ENCODE measurements around the gene LPCAT3. TPM values are rescaled to one million over a fixed set of nuclear protein-coding genes. Genes with fewer than 3 reads are reported as not detected.
A peak's percentile ranks its signal among the peaks of the same experiment; 100 is the strongest.
"Not testable (repeated sequence)": the region's sequence is repeated elsewhere in the genome, so short reads cannot be mapped to it uniquely, and the experiment has no call there.

Gene LPCAT3
- polyA plus RNA-seq, 1 experiment = 37.6 TPM

DNA sequence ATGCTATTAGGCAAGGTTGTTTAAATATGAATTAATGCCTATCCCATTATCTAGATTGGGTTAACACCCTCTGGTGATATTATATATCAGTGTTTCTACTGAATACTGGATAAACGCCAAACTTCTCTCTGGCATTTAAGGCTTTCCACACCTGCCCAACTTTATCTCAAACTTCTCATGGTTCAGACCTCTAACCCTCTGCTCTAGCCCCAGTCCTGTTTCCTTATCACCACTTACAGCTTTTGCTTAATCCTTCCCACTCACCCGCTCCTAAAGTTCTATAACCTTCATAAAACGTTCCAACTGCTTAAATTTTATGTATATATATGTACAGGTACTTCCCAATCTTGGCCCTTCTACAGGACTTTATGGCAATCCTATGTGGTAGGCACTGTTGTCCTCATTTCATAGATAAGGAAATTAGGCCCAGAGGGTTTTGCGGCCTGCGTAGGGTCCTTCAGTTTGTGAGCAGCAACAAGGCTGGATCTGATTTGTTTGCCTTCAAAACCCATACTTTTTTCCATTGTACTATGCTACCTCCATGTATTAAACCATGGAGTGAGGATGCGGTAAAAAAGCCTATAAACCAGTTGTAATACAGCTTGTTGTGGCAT, 1.2 kb downstream of the LPCAT3 start:
- POLR2A ChIA-PET = interaction anchor here (1.6 kb wide), 1 partner anchor 91 kb away, joined by 3 read pairs; no protein-coding TSS in a partner anchor
- TF ChIP-seq, protein P1, sequence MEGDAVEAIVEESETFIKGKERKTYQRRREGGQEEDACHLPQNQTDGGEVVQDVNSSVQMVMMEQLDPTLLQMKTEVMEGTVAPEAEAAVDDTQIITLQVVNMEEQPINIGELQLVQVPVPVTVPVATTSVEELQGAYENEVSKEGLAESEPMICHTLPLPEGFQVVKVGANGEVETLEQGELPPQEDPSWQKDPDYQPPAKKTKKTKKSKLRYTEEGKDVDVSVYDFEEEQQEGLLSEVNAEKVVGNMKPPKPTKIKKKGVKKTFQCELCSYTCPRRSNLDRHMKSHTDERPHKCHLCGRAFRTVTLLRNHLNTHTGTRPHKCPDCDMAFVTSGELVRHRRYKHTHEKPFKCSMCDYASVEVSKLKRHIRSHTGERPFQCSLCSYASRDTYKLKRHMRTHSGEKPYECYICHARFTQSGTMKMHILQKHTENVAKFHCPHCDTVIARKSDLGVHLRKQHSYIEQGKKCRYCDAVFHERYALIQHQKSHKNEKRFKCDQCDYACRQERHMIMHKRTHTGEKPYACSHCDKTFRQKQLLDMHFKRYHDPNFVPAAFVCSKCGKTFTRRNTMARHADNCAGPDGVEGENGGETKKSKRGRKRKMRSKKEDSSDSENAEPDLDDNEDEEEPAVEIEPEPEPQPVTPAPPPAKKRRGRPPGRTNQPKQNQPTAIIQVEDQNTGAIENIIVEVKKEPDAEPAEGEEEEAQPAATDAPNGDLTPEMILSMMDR (IDR thresholded peaks at IDR 0.05; ENCODE audit: low read depth, low read length) = no peak
- peak overlapping the region; percentile 90 for H3K4me3 ChIP-seq (ENCODE audit: low read depth, low read length)
- no peak for DNase-seq (ENCODE audit: low read depth, low spot score)
- no peaks in the 10 kb centered on the region for H3K27me3 ChIP-seq (ENCODE audit: control insufficient read depth, insufficient read depth, low read length)
- H3K9me3 ChIP-seq (ENCODE audit: control insufficient read depth, insufficient read depth, low read length) = no peaks in the 10 kb centered on the region
- CTCF ChIA-PET = interaction anchor here (1.7 to 2.0 kb wide), 2 partner anchors 92 to 96 kb away, joined by 6 to 7 read pairs; partner anchors contain the start of gene C1RL
- H3K27ac ChIP-seq (ENCODE audit: low read depth, low read length) = no peak overlapping the region

GRCh38 chr12:7015555-7016370, 2.5 kb downstream of the LPCAT3 start:
- CTCF ChIA-PET = interaction anchor here (1.7 kb wide), 1 partner anchor 97 kb away, joined by 6 read pairs; no protein-coding TSS in a partner anchor

GRCh38 chr12:7013101-7013500, 5.2 kb downstream of the LPCAT3 start:
- ChIA-PET CTCF (no interaction called here), POLR2A (no interaction called here)
- Histone ChIP-seq H3K9me3 (ENCODE audit: control insufficient read depth, insufficient read depth, low read length) (no peaks in the 10 kb centered on the region), H3K27me3 (ENCODE audit: control insufficient read depth, insufficient read depth, low read length) (no peaks in the 10 kb centered on the region), H3K27ac (ENCODE audit: low read depth, low read length) (no peak overlapping the region), H3K4me3 (ENCODE audit: low read depth, low read length) (no peak overlapping the region)
- TF ChIP-seq, protein P1 (IDR thresholded peaks at IDR 0.05; ENCODE audit: low read depth, low read length) = no peak
- DNase-seq (ENCODE audit: low read depth, low spot score) = no peak

More at GRCh38 chr12:7015555-7016370, 2.5 kb downstream of the LPCAT3 start:
- Histone ChIP-seq H3K9me3 (ENCODE audit: control insufficient read depth, insufficient read depth, low read length) (no peaks in the 10 kb centered on the region), H3K27ac (ENCODE audit: low read depth, low read length) (no peak overlapping the region), H3K27me3 (ENCODE audit: control insufficient read depth, insufficient read depth, low read length) (no peaks in the 10 kb centered on the region), H3K4me3 (ENCODE audit: low read depth, low read length) (no peak overlapping the region)
- POLR2A ChIA-PET = no interaction called here
- TF ChIP-seq, protein P1 (IDR thresholded peaks at IDR 0.05; ENCODE audit: low read depth, low read length) = no peak
- DNase-seq (ENCODE audit: low read depth, low spot score) = no peak

DNA sequence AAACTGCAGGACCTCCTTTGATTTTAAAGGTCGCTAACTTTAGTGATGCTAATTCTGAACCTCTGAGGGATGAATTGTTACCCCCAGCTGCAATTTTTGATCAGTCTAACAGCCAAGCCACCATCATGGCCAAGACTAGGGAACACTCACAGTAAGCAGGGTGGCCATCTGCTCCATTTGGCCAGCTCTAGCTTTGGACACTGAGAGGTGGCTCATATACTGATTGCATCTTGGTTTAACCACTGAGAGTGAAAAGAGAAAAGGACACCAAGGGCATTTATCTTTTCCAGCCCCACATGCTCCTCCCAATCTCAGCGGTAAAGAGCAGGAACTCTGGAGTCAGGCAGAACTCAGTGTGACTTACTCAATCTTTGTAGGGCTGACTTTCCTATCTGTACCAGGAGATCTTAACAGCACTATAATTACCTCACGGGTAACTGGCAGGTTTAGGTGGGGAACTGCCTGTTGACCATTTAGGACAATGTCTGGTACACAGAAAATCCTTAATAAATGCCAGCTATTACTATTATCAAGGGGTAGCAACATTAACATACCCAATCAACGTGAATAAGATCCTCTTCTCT, 6.2 kb downstream of the LPCAT3 start:
- DNase-seq (ENCODE audit: low read depth, low spot score) = no peak
- TF ChIP-seq, protein P1 (IDR thresholded peaks at IDR 0.05; ENCODE audit: low read depth, low read length) = no peak
- H3K27me3 ChIP-seq (ENCODE audit: control insufficient read depth, insufficient read depth, low read length) = no peaks in the 10 kb centered on the region
- ChIA-PET CTCF (interaction anchor here (0.6 kb wide), 1 partner anchor 833 kb away, joined by 4 read pairs; no protein-coding TSS in a partner anchor), POLR2A (no interaction called here)
- H3K27ac ChIP-seq (ENCODE audit: low read depth, low read length) = no peak overlapping the region
- H3K4me3 ChIP-seq (ENCODE audit: low read depth, low read length) = no peak overlapping the region
- H3K9me3 ChIP-seq (ENCODE audit: control insufficient read depth, insufficient read depth, low read length) = no peaks in the 10 kb centered on the region

- CTCF ChIA-PET = interaction anchor here (0.6 kb wide), 1 partner anchor 833 kb away, joined by 4 read pairs; no protein-coding TSS in a partner anchor
- H3K27me3 ChIP-seq (ENCODE audit: control insufficient read depth, insufficient read depth, low read length); POLR2A ChIA-PET; H3K27ac ChIP-seq (ENCODE audit: low read depth, low read length); H3K4me3 ChIP-seq (ENCODE audit: low read depth, low read length); DNase-seq (ENCODE audit: low read depth, low spot score); H3K9me3 ChIP-seq (ENCODE audit: control insufficient read depth, insufficient read depth, low read length): not testable (repeated sequence)
Observed at GRCh38 chr12:7011398-7011797, 6.9 kb downstream of the LPCAT3 start.

Measured in AG04450 (cell line).